Activated CD4-positive, alpha-beta T cell treated with anti-CD3 and anti-CD28 coated beads, Interleukin-2, amount 50 U/mL, for 1 hour (primary cell): ENCODE data around the gene SEPTIN2.
"Not testable (repeated sequence)": the region's sequence is repeated elsewhere in the genome, so short reads cannot be mapped to it uniquely, and the experiment has no call there.

Experiments used
- DNase-seq: peaks from one replicate; pipeline ENCODE4 v3.0.0-alpha.2; 2020

SEPTIN2 gene

DNA sequence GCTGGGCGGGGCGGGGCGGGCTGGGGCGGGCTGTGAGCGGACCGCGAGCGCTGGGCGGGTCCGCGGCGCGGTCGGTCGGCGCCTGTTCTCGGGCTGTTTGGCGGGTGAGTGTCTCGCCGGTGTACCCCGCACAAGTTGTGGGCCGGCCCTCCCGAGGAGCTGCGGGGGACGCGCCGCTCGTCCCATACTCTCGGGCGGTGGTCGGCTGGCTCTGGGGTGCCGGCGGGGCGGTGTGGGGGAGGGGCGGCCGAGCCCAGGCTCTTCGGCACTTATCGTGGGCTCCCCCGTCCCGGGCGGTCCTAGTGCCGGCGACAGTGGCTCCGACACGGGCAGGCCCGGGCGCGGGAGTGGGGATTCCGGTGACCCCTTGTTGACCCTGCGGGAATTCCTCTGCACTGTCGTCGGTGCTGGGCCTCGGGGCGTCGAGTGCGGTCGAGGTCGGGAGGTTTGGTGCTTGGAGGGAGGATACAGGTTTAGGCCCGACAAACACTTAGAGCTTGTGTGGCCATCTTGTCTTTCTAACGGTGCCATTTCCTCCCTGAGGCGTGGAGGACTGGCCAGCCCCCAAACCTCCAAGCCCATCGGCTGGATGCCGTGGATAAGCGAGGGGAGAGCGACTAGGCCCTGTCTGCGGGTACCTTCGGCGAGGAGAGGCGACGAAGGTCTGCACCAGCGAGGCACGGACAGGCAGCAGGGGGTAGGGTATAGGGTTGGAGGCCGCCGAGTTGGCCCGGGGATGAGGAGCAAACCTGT is at the start of gene SEPTIN2:
Gene SEPTIN2, plus strand, starts transcription at position 47 of the 753 bp plus-strand sequence. CDS start 8,308 bp downstream, outside the sequence.
- DNase-seq = peak; percentile 74

DNA sequence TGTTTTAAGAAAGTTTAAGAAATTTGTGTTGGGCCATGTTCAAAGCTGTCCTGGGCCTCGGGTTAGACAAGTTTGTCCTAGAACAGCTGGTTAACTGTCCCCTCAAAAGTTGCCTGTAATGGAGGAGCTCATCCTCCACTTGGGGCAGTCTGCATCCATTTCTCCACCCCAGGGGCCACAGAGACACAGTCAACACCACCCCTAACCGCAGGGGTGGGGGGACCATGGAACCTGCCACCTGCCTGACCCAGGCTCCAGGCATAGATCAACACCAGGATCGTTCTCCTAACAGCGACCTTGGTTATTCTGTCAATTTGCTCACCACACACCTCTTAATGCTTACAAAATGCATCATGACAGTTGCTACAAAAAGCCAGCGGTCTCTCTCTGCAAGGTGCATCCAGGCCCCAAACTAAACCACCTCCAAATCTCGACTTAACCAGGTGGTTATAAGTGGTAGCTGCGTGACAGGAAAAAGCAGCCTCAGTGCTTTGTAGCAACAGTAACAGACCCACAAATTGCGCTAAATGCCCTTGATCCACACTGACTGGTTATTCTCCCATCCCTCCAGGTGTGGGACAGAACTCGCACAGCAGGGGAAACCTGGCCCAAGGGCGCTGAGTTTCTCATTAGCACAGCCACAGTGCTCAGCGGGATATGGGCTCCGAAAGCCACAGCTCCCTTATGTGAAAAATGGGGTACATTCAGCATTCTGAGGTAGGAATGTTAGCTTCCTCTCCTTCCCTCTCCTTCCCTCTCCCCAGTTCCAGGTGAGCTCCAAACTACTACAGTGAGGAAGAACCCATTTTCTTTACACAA is 48.3 kb upstream of the SEPTIN2 start:
- DNase-seq = no peak

DNA sequence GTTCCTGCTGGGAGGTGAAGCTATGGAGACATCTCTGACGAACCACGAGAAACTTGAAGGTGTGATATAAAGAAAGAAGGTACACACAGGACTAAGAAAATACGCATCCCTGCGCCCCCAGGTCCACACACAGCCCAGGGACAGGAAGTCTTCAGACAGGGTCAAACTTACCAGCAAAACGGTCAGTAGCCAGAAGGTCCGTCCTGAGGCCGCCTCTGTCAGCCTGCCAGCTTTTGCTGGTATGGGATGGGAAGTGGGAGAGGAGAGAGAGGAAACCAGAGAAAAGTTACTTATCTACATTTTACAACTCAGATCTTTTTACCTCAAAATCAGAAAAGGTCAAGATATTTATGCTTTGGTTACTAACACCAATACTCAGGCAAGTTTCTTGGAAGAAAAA is 47.4 kb upstream of the SEPTIN2 start:
- DNase-seq = no peak

DNA sequence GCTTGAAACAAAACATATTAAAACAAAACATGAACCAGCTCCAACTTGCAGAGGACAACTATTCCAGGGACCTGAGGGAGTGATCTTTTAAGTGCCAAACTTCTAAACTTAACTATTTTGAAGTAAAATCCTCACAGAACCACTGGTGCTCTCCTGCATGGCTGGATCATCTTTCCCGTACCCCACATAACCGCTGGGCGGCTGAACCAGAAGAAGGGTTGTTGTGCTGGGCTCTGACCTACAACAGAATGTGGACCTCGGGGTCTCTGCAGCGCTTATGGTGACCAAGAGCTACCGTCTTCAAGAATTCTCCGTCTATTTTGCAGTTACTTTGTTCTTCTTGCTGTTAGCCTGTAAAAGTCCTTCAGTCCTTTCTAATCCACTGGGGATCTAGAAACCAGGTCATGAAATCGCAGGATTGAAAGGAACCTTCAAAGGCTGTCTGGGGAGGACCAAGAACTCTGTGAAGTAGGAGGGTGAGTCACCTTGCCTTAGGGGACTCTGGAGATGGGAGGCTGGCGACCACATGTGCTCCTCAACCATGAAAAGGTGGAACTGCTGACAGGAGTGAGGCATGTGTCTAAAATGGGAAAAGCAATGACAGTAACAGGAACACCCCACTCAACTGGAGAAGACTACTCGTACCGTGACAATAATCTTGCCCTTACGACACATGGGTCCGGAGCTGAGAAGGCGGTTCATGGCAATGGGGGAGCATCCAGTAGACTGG is 46.8 kb upstream of the SEPTIN2 start:
- no peak for DNase-seq

DNA sequence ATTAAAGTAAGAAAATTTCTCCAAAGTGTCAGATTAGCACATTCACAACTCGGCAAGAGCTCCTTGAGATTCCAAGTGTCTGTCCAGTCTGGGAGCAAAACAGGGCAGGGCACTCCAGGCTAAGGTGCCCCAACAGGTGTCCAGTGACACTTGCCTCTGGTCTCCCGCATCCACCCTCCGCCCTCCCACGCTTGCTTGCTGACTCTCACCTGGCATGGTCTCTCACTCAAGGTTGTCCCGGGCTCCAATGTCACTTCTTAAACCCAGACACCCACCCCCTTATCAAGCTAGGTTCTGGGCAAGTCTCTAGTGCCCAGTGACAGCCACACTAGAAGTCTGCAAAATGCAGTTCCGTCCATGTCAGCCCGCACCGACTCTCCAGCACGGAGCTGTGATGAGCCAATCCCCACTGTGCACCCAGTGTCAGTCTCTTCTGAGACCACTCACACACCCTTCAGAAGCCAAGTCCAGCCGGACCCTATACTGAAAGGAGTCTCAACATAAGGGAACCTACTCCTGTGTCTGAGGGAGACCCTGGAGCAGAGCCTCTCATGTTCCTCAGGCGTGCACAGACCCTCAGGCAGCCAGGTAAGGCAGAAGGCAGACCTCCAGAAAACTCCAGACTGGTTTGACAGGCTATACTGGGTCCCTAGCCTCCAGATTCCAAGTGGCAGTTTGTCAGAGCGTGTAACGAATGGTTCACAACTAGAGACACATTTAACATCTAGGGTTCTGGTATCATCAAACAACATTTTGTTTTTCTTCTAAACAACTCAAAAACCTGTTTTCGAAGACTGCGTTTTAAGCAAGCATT is 45.8 kb upstream of the SEPTIN2 start:
- no peak for DNase-seq

DNA sequence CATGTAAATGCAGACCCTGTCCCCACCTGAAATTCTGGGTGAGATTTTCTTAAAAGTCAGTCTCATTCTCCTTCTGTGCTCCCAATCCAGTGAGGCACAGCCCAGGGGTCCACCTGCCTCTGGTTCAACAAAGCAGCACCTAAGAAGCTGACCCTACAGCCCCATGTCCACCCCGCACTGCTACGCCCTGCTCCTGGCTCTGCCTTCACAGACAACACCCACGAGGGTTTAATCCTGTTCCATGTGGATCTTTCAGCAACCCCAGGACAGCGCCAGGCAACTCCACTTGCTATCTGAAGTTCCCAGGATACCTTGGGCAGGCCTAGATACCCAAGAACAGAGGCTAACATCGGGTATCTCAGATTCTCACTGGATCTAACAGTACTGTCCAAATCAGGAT is 45.2 kb upstream of the SEPTIN2 start:
- no peak for DNase-seq

DNA sequence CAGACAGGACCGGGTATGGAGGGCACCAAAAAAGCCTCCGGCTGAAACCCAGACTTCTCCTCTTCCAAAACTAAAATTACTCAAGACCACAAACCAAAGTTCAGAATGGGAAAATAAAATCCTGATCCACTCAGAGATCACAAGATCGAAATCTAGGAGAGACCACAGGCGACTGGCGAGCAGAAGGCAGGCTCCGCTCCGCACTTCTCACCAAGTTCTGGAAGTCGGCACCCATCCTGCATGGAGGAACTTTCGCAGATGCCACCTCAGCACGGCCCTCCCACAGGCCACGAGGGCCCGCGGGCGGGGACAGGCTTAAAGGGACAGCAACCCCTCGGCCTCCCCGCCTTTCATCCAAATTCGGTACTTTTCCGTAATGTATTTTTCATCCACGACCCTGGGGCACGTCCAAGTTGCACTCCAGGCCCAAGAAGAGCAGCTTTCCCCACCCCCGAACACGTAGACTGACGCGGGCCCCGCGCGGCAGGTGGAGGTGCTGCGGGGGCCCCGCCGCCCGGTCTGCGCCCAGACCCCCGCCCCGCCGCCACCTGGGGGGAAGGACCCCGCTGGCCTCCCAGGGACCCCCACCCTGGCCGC is 43.9 kb upstream of the SEPTIN2 start:
- peak; percentile 52 for DNase-seq

DNA sequence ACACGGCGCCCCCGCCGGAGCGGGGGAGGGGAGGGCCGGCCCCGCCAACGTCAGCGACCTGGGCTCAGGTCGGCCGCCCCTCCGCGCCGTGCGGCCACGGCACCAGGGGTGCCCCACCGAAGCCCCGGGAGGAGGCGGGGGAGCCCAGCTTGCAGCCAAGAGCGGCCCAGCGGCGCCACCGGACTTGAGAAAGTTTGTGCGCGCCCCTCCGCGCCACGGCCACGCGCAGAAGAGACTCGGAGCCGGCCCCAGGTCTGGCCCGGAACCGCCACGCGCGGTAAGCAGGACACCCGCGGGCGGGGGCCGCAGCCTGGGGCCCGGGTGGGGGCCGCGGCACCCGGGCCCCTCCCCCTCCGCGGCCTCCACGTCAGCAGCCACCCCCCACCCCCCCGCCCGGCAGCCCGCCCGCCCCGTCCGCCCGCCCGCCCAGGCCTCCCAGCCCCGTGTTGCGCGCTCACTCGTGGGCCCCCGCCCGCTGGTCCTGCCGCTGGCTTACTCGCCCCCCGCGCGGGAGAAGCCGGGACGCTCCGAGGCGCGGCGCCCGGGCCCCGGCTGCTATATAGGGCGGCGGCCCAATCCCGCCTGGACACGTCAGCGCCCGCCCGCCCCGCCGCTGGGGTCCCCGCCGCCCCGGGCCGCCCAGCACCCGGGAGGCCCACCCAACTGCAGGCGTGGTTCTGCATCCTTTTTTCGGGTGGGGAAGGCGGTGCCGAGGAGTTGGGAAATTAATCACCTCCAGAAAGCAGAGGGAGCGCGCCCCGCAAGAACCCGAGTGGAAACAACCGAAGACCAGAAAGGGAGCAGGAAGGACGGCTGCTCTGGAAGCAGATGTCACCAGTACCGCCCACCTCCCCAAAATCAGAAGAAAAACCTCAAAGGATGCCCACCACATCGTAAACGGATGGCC is 43.2 kb upstream of the SEPTIN2 start:
- peak; percentile 30 for DNase-seq

DNA sequence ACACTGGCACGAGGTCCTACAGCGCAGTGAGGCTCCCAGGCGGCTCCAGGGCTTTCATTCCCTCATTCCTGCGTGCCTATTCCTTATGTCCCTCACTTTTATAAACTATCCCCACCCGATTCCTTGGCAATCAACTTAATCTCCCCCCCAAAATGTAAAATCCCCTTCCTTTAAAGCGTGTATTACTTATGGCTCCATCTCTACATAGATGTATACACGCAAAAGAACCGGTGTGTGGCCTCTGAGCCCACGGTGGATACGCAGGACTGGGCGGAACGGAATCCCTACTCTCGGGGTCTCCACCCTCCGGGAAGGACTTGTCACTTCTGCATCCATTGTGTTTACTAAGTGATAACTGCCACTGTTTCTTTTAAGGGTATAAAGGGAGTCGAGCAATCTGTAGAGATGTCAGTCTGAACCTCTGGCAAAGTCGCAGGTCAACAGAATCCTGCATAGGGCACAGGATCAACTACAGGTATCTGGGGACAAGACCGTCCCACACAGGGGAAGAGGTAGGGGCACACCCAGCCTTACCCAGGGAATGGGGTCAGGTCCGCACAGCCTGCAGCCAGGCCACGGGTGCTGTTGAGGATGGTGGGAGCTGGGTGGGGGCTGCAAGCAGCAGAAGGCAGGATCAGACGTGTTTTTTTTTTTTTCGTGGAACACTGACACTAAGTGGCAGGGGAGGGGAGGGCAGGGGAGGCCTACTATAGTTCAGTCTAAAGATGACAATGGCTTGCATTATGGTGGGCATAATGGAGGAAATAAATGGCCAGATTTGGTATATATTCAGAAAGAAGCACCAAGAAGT is 42.3 kb upstream of the SEPTIN2 start:
- DNase-seq = no peak

DNA sequence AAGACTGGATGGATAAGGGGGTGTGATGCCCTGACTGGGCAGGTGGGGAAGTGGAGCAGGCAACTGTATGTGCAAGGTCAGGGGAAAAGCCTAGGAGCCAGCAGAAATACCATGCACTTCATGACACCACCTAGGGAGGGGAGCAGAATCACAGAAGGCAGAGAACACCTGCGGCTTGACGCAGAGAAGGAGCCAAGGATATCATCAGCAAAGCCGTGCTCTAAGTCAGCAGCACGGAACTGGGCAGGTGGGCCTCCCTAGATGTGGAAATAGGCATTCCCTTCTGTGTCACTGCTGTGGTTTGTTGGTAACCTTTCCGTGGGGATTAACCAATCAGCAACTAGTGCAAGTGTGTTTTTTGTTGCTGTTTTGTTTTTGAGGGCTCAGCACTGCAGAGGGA is 41.6 kb upstream of the SEPTIN2 start:
- DNase-seq = no peak

DNA sequence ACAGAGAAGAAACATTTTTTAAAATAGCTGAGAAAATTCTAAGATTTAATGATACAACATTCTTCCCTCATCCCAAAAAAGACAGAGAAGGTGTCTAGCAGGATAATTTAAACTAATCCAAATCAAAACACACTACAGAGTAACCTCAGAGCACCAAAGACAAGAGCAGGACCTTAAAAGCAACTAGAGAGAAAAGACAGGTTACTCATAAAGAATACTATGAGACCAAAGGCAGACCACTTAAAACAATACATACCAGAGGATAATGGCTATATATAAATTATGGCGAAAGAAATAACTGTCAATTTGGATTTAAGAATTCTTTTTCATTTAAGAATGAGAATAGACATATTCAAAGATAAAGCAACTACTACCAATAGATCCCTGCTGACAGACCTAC is 40.2 kb upstream of the SEPTIN2 start:
- DNase-seq = no peak

DNA sequence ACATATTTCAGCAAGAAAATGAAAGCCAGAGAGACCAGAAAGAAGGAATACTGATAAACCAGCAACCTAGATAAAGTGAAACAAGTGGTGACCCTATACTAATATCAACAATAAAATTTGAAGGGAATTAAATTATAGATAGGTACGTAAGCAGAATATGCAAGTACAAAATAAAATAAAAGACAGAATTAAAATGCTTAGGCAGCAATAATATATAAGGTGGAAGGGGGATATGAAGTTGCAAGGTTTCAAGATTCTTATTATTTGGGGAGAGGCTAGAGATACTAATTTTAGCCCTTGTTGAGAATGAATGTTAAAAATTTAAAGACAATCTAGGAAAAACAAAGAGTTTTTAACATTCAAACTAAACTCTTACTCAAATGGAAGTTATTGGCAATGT is 39.8 kb upstream of the SEPTIN2 start:
- no peak for DNase-seq

DNA sequence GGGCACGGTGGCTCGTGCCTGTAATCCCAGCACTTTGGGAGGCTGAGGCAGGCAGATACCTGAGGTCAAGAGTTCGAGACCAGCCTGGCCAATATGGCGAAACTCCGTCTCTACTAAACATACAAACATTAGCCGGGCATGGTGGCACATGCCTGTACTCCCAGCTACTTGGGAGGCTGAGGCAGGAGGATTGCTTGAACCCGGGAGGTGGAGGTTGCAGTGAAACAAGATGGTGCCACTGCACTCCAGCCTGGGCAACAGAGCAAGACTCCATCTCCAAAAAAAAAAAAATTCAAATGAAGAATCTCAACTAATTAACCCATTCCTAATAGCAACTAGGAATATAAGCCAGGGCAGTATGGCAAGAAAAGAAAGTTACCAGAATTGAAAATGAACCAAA is 37.4 kb upstream of the SEPTIN2 start:
- not testable (repeated sequence) for DNase-seq

DNA sequence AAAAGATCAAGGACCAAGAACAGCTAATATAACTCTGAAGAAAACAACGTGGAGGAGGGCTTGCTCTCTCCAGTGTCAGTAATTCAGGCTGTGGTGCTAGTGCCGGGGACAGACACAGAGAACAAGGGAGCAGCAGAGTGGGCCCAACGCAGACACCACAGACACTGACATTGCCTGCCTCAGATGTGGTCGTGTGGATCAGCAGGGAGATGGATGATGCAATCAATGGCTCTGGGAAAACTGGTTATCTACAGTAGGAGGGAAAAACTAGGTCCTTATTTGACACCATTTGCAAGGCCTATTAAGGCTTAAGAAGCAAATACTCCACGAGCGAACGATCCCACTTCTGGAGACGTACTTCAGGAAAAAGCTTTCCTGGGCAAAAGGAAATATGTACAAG is 36.3 kb upstream of the SEPTIN2 start:
- DNase-seq = no peak

DNA sequence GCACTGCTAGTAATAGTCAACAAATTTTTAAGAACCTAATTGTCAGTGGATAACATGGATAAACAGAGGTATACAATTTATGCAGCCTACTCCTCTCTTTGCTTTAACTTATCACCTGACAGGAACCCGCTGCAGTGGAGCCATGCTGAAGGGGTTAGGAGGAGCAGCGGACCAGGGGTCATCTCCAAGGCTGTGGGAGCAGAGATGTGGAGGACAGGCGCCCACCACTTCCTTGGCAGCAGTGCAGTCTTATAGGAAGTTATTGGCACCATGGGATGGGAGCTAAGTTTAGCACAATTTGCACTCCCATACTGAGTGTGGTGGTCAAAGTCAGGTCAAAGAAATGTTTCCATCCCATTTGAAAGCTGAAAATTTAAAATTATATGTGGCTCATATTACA is 35.9 kb upstream of the SEPTIN2 start:
- DNase-seq = no peak

DNA sequence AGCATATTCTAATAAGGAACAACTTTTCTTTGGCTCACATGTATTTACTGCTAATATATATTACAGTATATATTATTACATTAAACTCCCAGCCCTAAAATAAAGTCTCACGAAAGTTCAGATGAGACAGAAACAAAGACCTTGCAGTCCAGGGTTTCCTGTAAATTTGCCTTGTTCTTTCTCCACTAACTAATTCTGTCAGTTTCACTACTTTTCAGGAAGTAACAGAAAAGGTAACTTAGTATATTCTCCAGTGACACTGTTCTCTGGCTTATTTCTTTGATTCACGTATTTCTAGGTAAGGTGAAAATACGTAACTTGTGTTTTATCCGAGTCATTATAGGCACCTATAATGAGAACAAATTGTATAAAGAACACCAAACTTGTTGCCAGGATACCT is 35.4 kb upstream of the SEPTIN2 start:
- DNase-seq = no peak

DNA sequence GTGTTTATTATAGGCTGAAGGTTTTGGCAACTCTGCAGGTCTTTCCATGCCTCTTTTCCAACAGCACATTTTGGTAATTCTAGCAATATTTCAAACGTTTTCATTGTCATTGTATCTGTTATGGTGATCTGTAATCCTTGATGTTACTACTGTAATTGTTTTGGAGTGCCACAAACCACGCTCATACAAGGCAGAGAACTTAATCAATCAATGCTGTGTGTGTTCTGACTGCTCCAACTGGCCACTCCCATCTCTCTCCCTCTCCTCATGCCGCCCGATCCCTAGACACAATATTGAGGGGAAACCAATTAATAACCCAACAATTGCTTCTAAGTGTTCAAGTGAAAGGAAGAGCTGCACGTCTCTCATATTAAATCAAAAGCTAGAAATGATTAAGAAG is 33.2 kb upstream of the SEPTIN2 start:
- DNase-seq = no peak

DNA sequence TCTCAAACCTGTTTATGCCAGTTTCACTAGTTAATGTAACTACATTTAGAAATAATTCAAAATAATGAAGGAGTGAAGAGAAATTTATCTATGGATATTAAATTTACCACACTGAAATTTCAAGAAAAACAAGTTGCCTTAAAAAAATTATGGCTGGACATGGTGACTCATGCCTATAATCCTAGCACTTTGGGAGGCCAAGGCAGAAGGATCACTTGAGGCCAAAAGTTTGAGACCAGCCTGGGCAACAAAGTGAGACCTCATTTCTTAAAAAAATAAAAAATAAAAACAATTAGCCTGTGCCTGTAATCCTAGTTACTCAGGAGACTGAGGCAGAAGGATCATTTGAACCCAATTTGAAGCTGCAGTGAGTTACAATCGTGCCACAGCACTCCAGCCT is 30.1 kb upstream of the SEPTIN2 start:
- DNase-seq = no peak

DNA sequence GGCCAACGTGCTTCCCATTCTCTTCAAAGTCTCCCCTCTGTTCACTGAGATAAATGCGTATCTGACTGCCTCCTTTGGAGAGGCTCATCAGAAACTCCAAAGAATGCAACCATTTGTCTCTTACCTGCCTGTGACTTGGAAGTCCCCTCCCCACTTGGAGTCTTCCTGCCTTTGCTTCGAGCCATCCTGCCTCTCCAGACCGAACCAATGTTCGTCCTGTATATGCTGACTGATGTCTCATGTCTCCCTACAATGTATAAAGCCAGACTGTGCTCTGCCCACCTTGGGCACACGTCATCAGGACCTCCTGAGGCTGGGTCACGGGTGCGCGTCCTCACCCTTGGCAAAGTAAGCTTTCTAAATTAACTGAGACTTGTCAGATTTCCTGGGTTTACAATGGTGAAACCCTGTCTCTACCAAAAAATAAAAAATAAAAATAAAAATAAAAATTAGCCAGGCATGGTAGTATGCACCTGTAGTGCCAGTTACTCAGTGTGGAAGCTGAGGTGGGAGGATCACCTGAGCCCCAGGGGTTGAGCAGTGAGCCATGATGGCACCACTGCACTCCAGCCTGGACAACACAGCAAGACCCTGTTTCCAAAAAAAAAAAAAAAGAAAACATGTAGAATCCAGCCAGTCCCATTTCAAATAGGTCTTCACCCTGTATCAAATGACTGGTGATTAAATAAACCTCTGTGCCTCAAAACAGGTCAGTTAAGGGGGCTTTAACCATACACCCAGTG is 29.2 kb upstream of the SEPTIN2 start:
- no peak for DNase-seq
